ENCODE measurements around the gene SPI1.

GRCh38 chr11:47327949-47328348 is 50.4 kb downstream of the SPI1 start:
- no peak for TF ChIP-seq CTCF (IDR thresholded peaks at IDR 0.05)
- no peak for TF ChIP-seq EZH2 (IDR thresholded peaks at IDR 0.05)

Data from neural progenitor cell (in vitro differentiated cells).